ENCODE results near the gene ARHGAP18.

Gene ARHGAP18

GRCh38 chr6:129614464-129614863 lies 95.5 kb downstream of the ARHGAP18 start:
- Histone ChIP-seq H4K20me1 (ENCODE audit: insufficient read depth, low read length) (no peaks in the 10 kb centered on the region), H3K36me3 (replicated peaks; ENCODE audit: insufficient read depth, low read length) (no peaks in the 10 kb centered on the region; the same call in 1 of the 2 replicates), H3K27me3 (replicated peaks; ENCODE audit: insufficient read depth, low read length) (no peaks in the 10 kb centered on the region), H3K9ac (ENCODE audit: low read length) (no peak overlapping the region), H3K4me3 (ENCODE audit: low read length) (no peak overlapping the region), H3K4me1 (ENCODE audit: low read length) (no peaks in the 10 kb centered on the region), H3K9me2 (replicated peaks; ENCODE audit: insufficient read depth, low read length) (no peaks in the 10 kb centered on the region), H3F3A (ENCODE audit: insufficient read depth, low read length) (no peaks in the 10 kb centered on the region), H3K27ac (ENCODE audit: low read length) (no peak overlapping the region), H3K9me3 (replicated peaks; ENCODE audit: insufficient read depth, low read length) (no peaks in the 10 kb centered on the region), H2AFZ (ENCODE audit: low read length) (no peak overlapping the region), H3K79me2 (ENCODE audit: low read length) (no peaks in the 10 kb centered on the region), H3K4me2 (ENCODE audit: low read depth, low read length) (no peak overlapping the region)
- TF ChIP-seq EZH2phosphoT487 (IDR thresholded peaks at IDR 0.05; ENCODE audit: low read length) (no peak), CTCF (IDR thresholded peaks at IDR 0.05; ENCODE audit: low read length) (no peak), EZH2 (optimal IDR thresholded peaks at IDR 0.05; ENCODE audit: low read depth, low read length) (no peak)
- no peak for DNase-seq

GRCh38 chr6:129612440-129612839 lies 97.5 kb downstream of the ARHGAP18 start:
- Histone ChIP-seq H3K27ac (ENCODE audit: low read length) (no peak overlapping the region), H3K4me3 (ENCODE audit: low read length) (no peak overlapping the region), H3K27me3 (replicated peaks; ENCODE audit: insufficient read depth, low read length) (no peaks in the 10 kb centered on the region), H3K9me2 (replicated peaks; ENCODE audit: insufficient read depth, low read length) (no peaks in the 10 kb centered on the region), H3K9me3 (replicated peaks; ENCODE audit: insufficient read depth, low read length) (no peaks in the 10 kb centered on the region), H2AFZ (ENCODE audit: low read length) (no peak overlapping the region), H3K4me1 (ENCODE audit: low read length) (peaks cover 11% of the 10 kb centered on the region), H3K9ac (ENCODE audit: low read length) (no peak overlapping the region), H3F3A (ENCODE audit: insufficient read depth, low read length) (0 out of 2 replicates have a peak, but pooled peaks cover 3% of the 10 kb centered on the region), H4K20me1 (ENCODE audit: insufficient read depth, low read length) (no peaks in the 10 kb centered on the region), H3K36me3 (replicated peaks; ENCODE audit: insufficient read depth, low read length) (no peaks in the 10 kb centered on the region), H3K4me2 (ENCODE audit: low read depth, low read length) (no peak overlapping the region), H3K79me2 (ENCODE audit: low read length) (no peaks in the 10 kb centered on the region)
- TF ChIP-seq EZH2phosphoT487 (IDR thresholded peaks at IDR 0.05; ENCODE audit: low read length) (no peak), CTCF (IDR thresholded peaks at IDR 0.05; ENCODE audit: low read length) (no peak), EZH2 (optimal IDR thresholded peaks at IDR 0.05; ENCODE audit: low read depth, low read length) (no peak)
- no peak for DNase-seq

- Histone ChIP-seq H3K4me3 (ENCODE audit: low read length) (no peak overlapping the region), H3K9me3 (replicated peaks; ENCODE audit: insufficient read depth, low read length) (no peaks in the 10 kb centered on the region), H2AFZ (ENCODE audit: low read length) (no peak overlapping the region), H4K20me1 (ENCODE audit: insufficient read depth, low read length) (no peaks in the 10 kb centered on the region), H3K27ac (ENCODE audit: low read length) (no peak overlapping the region), H3K4me2 (ENCODE audit: low read depth, low read length) (no peak overlapping the region), H3K27me3 (replicated peaks; ENCODE audit: insufficient read depth, low read length) (no peaks in the 10 kb centered on the region), H3F3A (ENCODE audit: insufficient read depth, low read length) (peaks cover 18% of the 10 kb centered on the region), H3K9ac (ENCODE audit: low read length) (no peak overlapping the region), H3K79me2 (ENCODE audit: low read length) (no peaks in the 10 kb centered on the region), H3K4me1 (ENCODE audit: low read length) (peaks cover 30% of the 10 kb centered on the region), H3K9me2 (replicated peaks; ENCODE audit: insufficient read depth, low read length) (no peaks in the 10 kb centered on the region), H3K36me3 (replicated peaks; ENCODE audit: insufficient read depth, low read length) (no peaks in the 10 kb centered on the region)
- DNase-seq, result no peak
- TF ChIP-seq EZH2 (optimal IDR thresholded peaks at IDR 0.05; ENCODE audit: low read depth, low read length) (no peak), CTCF (IDR thresholded peaks at IDR 0.05; ENCODE audit: low read length) (no peak)
Observed at GRCh38 chr6:129609635-129610034, 100.3 kb downstream of the ARHGAP18 start.
